Stimulated activated CD4-positive, alpha-beta T cell treated with anti-CD3 and anti-CD28 coated beads, Interleukin-4, amount 100 ng/mL, for 1 hour (primary cell): ENCODE results near the gene SYNPO2.
"Not testable (repeated sequence)": the region's sequence is repeated elsewhere in the genome, so short reads cannot be mapped to it uniquely, and the experiment has no call there.

Experiments used
- DNase-seq: peaks from one replicate; pipeline ENCODE4 v3.0.0-alpha.2; 2020

Gene SYNPO2

DNA sequence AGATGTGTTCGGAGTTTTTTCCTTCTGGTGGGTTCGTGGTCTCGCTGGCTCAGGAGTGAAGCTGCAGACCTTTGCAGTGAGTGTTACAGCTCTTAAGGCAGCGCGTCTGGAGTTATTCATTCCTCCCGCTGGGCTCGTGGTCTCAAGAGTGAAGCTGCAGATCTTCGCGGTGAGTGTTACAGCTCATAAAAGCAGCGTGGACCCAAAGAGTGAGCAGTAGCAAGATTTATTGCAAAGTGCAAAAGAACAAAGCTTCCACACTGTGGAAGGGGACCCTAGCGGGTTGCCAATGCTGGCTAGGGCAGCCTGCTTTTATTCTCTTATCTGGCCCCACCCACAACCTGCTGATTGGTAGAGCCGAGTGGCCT is 87.5 kb downstream of the SYNPO2 start:
- DNase-seq = not testable (repeated sequence)

- not testable (repeated sequence) for DNase-seq
Observed at GRCh38 chr4:118977100-118977499, 88.4 kb downstream of the SYNPO2 start.

- no peak for DNase-seq
Observed at GRCh38 chr4:118979712-118980111, 91.1 kb downstream of the SYNPO2 start.

DNA sequence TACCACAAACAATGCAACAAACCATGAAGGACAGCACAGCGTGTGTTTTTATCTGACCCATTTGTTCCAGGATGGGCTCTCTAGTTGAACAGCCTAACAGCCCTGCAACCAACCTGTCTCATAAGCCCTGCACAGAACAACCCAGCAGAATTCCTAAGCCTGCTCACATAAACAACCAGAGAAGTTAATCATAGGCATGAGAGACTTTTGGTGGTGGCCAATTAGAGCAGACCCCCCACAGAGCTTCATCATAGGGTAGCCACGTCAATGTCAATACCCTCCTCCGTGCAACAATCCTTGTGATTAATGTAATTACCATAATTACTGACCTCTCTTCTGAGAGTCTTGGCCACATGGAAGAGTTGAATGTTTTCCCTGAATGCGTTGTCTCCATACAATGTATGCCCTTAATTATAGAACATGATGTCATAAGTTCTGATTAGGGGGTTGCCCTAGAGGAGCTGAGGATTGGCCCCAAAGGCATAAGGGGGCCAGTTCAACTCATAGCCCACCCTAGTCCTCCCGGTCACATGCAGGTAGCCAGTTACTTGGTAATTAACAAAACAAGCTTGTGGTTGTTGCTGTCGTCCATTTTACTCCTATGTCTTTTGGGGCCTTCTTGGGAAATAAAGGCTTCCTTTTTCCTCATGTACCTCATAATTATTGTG is 92.7 kb downstream of the SYNPO2 start:
- DNase-seq = no peak

GRCh38 chr4:118981839-118982381 is 93.3 kb downstream of the SYNPO2 start:
- peak; percentile 32 for DNase-seq

DNA sequence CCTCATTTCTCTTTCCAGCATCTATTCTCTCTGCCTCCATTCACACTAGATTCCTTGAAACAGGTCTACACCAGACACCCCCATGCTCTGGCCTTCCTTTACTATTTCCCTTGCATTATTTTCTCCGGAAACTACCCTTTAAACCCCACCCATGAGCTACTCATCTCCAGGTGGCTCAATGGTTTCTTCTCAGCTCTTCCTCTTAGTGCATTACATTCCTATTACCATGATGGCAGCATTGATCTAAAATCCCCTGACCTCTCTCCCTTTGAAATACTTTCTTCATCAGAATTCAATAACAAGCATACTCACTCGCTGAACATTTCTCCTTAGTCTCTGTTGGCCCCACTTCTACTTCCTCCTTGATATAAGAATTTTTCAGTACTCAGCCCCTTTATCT is 94.6 kb downstream of the SYNPO2 start:
- DNase-seq = no peak

GRCh38 chr4:118983831-118984230 is 95.2 kb downstream of the SYNPO2 start:
- DNase-seq = no peak

GRCh38 chr4:118985170-118986000 is 96.7 kb downstream of the SYNPO2 start:
- no peak for DNase-seq

DNA sequence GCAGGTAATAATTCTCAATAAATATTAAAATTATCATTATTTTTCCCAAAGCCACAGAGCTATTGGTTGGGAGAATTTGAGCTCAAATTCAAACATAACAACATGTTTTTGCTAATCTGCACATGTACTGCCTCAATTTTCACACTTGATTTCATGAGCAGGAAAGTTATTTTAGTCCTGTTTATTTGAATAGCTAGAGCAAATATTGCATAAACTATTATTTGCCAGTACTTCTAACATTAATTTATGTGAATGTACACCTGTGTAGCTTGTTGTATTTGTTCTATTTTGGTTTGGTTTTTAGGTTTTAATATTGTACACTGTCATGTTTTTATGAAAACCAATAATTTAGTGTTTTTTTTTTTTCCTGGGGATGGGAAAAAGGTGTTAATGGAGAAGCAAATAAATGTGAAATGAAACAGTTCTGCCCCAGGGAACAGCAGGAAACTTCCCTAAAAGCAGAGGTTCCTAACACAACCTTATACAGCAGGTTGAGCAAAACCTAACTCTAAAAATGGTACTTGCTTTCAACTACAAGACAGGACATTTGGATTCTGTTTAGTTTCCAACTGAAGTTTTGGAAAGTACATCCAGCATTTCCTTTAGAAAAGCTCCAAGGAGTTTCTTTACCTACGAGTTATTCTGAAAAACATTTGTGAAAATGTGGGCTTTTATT is 99.4 kb downstream of the SYNPO2 start:
- DNase-seq = no peak

DNA sequence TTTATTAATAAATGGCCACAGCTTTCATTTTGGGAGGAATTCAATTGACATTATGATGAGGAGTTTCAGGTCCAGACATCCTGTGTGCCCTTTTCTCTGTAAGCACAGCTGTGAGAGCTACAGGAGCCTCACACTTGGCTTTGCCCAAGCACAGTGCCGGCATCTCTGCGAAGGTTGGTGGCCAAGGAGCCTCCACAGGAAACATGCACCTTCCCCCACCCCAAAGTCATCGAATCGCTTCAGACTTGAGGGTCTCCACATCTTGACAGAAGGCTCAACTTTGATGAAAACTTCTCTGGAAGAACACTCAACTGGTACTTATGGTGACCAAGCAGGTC is 100.0 kb downstream of the SYNPO2 start:
- no peak for DNase-seq

GRCh38 chr4:118989098-118990080 is 100.7 kb downstream of the SYNPO2 start:
- DNase-seq = no peak

DNA sequence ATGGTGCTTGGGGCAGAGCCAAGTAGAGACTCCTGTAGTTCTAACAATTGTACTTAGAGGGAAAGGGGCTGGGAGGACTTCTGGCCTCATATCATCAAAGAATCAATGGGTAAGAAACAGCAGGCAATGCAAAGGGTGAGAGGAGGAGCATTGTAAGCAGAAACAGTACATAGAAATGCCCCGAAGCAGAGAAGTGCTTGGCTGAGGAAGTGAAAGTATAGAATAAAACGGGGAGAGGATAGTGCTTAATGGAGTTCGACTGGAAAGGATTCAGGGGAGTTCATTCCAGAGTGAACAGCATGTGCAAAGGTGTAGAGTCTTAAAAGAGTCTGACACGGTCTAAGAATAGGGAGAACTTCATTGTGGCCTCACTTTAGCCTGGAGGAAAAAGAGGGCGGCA is 103.0 kb downstream of the SYNPO2 start:
- DNase-seq = no peak

DNA sequence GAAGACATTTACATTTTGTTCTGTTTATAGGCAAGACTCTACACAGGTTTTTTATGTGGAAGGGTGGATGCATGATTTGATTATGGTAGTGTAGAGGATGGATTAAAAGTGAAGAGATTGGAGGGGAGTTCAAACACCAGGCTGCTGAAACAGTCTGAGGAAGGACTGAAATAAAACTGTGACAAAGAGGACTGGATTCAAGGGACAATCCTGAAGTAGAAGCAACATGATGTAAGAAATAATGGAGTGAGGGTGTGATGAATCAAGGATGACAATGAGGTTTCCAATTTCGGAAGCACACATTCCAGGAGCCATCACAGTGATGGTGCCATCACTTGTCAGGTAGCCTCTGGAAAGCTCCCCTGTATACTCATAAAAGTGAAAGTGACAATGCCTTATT is 103.5 kb downstream of the SYNPO2 start:
- DNase-seq = no peak

GRCh38 chr4:118993333-118993732 is 104.7 kb downstream of the SYNPO2 start:
- DNase-seq = no peak

DNA sequence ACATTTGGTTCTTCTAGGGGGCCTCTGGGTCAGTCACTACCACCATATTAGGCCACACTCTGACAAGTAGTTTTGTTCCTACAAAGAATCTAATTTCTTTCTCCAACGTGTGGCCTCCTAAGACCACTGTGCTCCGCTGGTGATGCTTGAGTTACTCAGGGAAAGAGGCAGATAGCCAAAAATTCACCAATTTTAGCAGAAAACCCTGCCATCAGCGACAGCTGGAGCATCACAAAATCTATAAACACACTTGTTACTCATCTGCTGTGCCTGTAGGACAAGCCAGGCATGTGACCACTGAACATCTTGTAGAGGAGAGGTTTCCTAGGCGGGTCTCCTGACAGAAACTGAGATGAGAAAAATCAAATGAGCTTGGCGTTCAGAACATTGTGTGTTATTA is 105.4 kb downstream of the SYNPO2 start:
- no peak for DNase-seq

DNA sequence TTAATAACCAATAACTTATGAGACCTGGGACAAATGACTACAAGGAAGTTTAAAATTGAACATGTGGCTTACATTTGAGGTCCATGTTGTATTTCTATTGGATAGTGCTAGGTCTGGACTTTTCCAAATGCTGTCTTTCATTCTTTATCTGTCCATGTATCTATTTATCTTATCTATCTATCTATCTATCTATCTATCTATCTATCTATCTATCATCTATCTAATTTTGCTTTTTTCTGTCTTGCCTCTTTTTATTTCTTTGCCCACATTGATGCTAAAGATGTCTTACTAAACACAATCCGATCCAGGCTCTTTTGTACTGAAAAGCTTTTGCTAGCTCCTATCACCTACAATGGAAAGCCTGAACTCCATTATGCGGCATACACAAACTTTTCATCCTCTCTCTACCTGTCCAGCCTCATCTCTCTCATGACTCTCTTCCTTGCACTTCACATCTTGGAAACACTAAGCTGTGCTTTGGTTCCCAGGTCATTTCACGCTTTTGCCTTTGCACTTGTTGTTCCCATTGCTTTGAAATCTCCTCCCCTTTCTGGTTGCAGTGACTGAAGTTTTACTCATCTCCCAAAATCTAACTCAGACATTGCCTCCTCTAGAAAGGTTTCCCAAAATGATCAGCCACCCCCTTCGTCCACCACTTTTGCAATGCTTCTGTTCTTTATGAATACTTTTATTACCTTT is 107.2 kb downstream of the SYNPO2 start:
- no peak for DNase-seq

DNA sequence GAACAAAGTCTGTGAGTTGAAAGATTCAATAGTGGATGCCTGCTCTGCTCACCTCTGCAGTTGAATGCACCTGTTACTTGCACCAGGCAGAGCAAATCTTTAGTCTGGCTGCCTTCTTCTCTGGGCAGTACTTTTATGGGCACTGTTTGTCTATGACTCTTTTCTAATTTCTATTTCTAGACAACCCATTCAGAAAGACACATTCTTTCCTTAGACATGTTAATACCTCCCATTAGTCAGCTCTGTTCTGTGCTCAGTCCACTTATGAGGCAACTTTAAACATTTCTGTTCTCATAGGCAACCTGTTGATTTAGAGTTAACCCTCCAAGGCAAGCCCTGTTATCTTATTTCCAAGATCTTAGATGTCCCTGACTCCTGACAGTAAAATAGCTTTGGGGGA is 108.9 kb downstream of the SYNPO2 start:
- DNase-seq = no peak

DNA sequence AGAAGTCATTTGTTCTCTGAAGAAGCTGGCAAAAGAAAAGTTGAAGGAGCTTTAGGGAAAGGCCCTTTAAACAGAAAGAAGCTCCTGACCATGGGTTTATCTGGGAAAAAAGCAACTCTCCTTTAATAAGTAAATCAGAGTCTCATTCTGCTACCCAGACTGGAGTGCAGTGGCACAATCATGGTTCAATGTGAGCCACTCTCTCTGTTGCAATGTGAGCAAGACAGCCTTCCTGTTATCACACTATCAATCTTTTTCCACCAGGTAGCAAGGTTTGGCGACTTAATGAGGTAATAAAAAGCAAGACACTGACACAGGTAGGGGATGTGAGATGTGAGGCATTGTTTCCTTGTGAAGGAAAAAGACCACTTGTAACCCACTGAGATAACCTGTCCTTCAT is 111.3 kb downstream of the SYNPO2 start:
- DNase-seq = no peak

DNA sequence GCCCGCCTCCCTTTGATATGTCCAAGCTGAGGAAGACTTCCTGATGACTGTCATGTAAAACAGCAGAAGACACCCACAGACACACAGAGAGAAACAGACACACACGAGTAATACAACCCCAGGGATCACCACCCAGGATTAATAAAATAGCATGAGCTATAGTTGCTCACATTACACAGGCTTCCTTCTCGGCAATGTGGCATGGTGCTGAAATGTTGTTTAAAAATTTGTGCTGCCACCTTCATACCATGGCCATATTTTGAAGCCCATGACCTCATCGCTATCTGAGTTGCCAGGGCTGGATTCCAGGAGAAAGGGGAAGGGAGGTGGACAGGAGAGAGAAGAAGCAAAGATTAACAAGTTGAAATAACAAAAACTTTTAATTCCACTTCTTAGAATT is 111.7 kb downstream of the SYNPO2 start:
- no peak for DNase-seq

GRCh38 chr4:119002476-119002875 is 113.8 kb downstream of the SYNPO2 start:
- no peak for DNase-seq

GRCh38 chr4:119003001-119003400 is 114.3 kb downstream of the SYNPO2 start:
- not testable (repeated sequence) for DNase-seq

DNA sequence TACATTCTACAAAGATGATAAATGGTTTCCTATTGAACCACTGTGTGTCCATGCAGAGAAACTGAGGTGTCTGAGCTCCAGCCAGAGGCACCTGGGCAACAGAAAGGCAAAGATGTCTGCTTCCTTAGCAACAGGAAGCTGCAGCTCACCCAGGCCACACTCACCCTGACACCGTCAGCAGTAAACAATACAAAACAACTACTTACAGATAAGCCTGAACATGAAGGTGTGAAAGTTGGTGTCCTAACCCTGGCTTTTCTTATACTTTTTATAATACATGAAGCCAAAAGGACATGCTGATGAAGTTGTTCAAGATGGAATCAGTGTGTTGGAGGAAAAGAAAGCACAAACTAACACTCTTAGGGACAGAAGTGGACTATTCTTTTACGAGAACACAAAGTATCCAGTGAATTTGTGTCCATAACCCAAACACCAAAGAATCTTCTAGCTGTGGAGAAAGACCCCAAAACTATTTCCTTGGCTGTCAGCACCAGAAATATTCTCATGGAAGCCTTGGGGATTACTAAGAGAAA is 117.3 kb downstream of the SYNPO2 start:
- no peak for DNase-seq
